KOPT-K1 (cell line): ENCODE data around the gene AGAP2.
"Not testable (repeated sequence)": the region's sequence is repeated elsewhere in the genome, so short reads cannot be mapped to it uniquely, and the experiment has no call there.

Experiments
- H3K27ac ChIP-seq: fragments of 200-600 bp; sonication (generic); 2 replicates; pipeline ENCODE4 v1.5.1; 2016; ENCODE audit warnings: antibody characterized with exemption, mild to moderate bottlenecking, low read depth, low read length; ENCODE audit not compliant: poor library complexity, severe bottlenecking
- H3K36me3 ChIP-seq: fragments of 200-600 bp; sonication (generic); 2 replicates; pipeline ENCODE4 v1.5.1; 2017; ENCODE audit warnings: antibody characterized with exemption, mild to moderate bottlenecking, low read length, moderate library complexity; ENCODE audit not compliant: insufficient read depth
- H3K9me3 ChIP-seq: fragments of 200-600 bp; sonication (generic); 2 replicates; pipeline ENCODE4 v1.5.1; 2017; ENCODE audit warnings: antibody characterized with exemption, low read length, mild to moderate bottlenecking; ENCODE audit not compliant: insufficient read depth, poor library complexity, severe bottlenecking

AGAP2 gene

DNA sequence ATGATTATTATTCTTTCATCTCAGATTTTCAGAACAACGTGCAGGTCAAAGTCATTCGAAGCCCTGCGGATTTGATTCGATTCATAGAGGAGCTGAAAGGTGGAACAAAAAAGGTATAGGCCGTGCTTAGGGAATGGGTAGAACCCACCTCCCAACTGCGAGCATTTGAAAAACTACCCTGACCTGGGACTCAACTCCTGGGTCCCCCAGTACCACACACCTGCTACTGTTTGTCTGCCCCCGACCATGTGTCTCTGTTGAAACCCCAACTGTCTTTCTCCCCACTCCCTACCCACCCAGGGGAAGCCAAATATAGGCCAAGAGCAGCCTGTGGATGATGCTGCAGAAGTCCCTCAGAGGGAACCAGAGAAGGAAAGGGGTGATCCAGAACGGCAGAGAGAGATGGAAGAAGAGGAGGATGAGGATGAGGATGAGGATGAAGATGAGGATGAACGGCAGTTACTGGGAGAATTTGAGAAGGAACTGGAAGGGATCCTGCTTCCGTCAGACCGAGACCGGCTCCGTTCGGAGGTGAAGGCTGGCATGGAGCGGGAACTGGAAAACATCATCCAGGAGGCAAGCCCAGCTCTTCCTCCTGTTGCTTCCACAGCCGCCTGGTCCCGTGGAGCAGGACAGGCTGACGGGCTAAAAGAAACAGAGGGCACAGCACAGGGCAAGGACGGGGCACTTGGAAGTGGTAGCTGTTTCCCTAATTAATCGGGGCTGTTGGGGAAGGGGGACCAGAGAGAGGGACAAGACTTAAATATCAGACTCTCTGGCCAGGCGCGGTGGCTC lies 20.5 kb downstream of the AGAP2 start:
- Histone ChIP-seq H3K9me3 (no peaks in the 10 kb centered on the region), H3K36me3 (peaks cover 92% of the 10 kb centered on the region), H3K27ac (no peak overlapping the region)

DNA sequence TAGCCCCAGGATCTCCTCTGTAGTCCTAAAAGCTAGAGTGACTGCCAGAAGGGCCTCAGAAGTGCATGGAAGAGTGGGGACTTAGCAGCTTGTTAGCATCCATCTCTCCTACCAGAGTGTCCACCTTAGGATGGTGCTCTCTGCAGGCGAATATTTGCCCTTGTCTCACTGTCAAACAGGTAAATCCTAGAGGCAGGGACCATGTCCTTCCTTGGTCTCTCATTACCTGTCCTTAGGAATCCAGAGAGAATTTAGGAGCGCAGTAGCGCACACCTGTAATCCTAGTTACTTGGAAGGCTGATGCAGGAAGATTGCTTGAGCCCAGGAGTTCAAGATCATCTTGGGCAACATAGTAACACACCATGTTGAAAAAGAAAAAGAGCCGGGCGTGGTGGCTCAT lies 21.4 kb downstream of the AGAP2 start:
- no peak overlapping the region for H3K27ac ChIP-seq
- peaks cover under 1% of the 10 kb centered on the region for H3K9me3 ChIP-seq
- H3K36me3 ChIP-seq = peaks cover 94% of the 10 kb centered on the region

DNA sequence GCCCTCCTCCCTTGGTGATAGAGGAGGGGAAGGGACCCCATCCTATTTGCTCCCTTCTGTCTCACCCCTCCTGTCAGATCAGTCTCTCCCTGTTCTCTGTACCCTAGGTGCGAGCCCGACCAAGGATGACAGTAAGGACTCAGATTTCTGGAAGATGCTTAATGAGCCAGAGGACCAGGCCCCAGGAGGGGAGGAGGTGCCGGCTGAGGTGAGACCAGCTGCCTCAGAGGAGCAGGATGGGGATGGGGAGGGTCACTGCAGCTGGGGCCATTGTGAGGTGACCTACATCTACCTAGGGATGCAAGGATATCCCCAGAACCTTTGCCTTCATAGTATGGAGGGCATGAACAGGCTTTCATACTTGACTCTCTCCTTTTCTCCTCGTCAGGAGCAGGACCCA lies 22.2 kb downstream of the AGAP2 start:
- H3K36me3 ChIP-seq = peaks cover 94% of the 10 kb centered on the region
- no peak overlapping the region for H3K27ac ChIP-seq
- H3K9me3 ChIP-seq = peaks cover 7% of the 10 kb centered on the region

DNA sequence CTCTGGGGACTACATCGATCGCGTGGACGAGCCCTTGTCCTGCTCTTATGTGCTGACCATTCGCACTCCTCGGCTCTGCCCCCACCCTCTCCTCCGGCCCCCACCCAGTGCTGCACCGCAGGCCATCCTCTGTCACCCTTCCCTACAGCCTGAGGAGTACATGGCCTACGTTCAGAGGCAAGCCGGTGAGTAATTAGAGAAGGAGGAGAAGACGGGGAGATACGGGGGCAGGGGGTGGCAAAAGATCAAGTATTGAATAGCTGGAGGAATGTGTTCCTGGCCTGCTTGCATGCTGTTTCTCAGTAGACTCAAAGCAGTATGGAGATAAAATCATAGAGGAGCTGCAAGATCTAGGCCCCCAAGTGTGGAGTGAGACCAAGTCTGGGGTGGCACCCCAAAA lies 22.8 kb downstream of the AGAP2 start:
- peaks cover 89% of the 10 kb centered on the region for H3K36me3 ChIP-seq
- H3K27ac ChIP-seq = no peak overlapping the region
- H3K9me3 ChIP-seq = peaks cover 7% of the 10 kb centered on the region

DNA sequence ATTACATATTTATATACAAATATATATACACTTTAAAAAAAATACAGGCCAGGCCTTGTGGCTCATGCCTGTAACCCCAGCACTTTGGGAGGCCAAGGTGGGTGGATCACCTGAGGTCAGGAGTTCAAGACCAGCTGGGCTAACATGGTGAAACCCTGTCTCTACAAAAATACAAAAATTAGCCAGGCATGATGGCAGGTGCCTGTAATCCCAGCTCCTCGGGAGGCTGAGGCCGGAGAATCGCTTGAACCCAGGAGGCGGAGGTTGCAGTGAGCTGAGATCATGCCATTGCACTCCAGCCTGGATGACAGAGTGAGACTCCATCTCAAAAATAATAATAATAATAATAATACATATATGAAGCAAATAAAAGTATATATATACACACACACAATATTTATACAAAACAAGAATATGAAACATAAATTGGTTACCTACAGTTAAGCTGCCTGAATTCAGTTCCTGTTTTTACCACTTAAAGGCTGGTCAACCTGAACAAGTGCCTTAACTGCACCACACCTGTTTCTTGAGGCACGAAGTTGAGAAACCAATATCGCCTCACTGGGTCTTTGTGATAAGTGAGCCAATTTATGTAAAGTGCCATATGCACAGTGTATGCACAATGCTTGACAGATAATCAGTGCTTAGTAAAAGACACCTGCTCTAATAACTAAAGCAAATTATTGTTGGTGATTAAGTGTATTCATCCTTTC lies 23.4 kb downstream of the AGAP2 start:
- not testable (repeated sequence) for H3K27ac ChIP-seq, H3K9me3 ChIP-seq

DNA sequence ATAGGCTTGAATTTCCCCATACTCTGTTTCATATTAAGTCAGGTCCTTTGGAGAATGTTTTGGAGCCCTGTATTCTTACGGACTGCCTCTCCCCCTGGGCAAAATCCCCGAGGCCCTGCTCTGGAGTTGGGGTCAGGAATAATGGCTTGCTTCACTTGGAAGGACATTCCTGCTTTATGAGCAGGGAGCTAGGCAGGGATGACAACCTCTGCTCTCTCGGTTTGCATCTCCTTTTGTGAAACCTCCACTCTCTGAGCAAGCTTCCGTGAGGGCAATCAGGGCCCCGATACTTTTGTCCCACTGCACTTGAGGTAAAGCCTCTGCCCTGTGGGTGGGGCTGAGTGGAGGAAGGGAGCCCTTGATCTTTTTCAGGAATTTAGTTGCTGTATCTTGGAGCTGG lies 25.3 kb downstream of the AGAP2 start:
- H3K27ac ChIP-seq = no peak overlapping the region
- peaks cover 71% of the 10 kb centered on the region for H3K36me3 ChIP-seq
- H3K9me3 ChIP-seq = peaks cover 7% of the 10 kb centered on the region

More for the DNA sequence above, 23.4 kb downstream of the AGAP2 start:
- H3K36me3 ChIP-seq = peaks cover 88% of the 10 kb centered on the region

DNA sequence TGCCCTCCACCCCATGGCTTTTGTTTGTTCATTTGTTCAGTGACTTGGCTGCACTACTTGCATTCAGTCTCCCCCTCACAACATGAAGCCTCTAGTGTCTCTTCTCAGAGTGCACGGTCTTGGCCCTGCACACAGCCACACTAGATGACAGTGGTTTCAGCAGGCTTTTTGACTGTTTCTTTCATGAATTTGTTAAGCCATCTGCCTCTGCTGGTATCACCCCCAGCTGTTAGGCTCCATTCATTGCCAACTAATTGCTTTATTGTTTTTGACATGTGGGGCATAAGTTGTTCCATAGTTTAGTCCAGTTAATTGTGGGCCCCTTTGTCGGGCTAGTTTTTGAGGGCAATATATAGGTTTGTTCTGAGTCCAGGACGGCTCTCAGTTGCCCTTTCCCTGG lies 25.8 kb downstream of the AGAP2 start:
- Histone ChIP-seq H3K36me3 (peaks cover 67% of the 10 kb centered on the region), H3K9me3 (peaks cover 7% of the 10 kb centered on the region), H3K27ac (no peak overlapping the region)

DNA sequence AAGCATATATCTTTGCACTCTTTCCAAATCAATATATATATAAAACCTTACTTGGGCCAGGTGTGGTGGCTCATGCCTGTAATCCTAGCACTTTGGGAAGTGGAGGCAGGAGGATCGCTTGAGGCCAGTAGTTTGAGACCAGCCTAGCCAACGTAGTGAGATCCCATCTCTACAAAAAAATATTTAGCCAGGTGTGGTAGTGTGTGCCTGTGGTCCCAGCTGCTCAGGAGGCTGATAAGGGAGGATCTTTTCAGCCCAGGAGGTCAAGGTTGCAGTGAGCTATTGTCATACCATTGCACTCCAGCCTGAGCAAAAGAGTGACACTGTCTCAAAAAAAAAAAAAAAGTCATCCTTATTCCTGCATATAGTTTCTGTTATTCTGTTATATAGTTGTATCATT lies 30.2 kb downstream of the AGAP2 start:
- peaks cover 19% of the 10 kb centered on the region for H3K9me3 ChIP-seq
- H3K27ac ChIP-seq = no peak overlapping the region
- peaks cover 68% of the 10 kb centered on the region for H3K36me3 ChIP-seq

DNA sequence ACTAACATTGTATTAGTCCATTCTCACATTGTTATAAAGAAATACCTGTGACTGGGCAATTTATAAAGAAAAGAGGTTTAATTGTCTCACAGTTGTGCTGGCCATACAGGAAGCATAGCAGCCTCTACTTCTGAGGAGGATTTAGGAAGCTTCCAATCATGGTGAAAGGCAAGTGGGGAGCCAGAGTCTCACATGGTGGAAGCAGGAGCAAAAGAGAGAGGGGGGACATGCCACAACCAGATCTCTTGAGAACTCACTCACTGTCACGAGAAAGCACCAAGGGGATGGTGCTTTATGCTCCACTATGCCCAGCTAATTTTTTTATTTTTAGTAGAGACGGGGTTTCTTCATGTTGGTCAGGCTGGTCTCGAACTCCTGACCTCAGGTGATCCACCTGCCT lies 31.3 kb downstream of the AGAP2 start:
- Histone ChIP-seq H3K36me3 (peaks cover 69% of the 10 kb centered on the region), H3K27ac (no peak overlapping the region), H3K9me3 (peaks cover 22% of the 10 kb centered on the region)

DNA sequence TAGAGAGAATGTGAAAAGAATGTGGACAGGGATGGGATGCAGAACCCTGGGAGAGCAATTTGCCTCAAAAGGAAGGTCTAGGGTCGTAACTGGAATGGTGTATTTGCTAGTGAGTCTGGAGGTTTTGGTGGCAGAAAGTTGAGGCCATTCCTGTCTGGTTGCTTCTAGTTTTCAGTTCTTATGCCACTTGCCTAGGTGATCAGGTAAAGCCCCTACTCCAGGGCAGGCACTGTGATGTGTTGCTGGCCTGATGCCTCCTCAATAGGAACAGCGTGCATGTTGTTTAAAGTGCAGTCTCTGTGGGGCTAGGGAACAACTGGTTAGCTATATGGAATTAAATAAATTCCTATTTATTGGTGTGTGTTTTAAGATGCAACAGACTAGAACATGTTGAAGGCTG lies 38.2 kb downstream of the AGAP2 start:
- Histone ChIP-seq H3K27ac (no peak overlapping the region), H3K36me3 (peaks cover 72% of the 10 kb centered on the region), H3K9me3 (peaks cover 15% of the 10 kb centered on the region)

DNA sequence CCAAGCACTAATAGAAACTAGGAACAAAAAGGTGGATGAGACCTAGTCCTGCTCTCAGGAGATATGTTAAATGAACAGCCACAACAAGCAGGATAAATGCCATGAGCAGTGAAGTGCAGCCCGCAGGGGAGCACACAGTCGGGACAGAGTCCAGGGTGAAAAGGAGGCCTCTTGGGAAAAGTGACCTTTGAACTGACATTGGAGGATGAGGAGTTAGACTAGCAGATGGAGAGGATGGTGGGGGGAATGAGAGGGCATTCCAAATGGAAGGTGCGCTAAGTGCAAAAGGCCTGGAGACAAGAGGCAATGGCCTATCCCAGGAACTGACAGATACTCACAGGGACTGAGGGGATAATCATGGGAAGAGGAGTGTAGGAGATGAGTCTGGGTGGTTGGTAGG lies 40.1 kb downstream of the AGAP2 start:
- H3K36me3 ChIP-seq = peaks cover 54% of the 10 kb centered on the region

DNA sequence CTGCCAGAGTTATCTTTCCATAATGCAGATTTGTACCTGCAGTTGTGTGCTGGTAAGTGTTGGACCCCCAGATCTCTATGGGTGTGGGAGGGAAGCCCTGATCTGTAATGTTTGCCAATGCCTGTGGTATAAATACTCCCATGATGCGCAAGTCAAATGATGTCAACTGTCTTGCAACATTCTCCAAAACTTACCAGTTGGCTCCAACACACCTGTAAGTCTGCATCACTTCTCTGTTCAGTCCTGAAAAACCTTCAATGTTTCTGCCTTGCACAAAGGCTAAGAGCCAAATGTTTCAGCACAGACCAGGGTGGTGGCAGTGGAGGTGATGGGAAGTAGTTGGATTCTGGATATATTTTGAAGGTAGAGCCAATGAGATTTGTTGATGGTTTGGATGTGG lies 41.5 kb downstream of the AGAP2 start:
- peaks cover 41% of the 10 kb centered on the region for H3K36me3 ChIP-seq
- no peaks in the 10 kb centered on the region for H3K9me3 ChIP-seq
- H3K27ac ChIP-seq = no peak overlapping the region

More for the DNA sequence above, 40.1 kb downstream of the AGAP2 start:
- Histone ChIP-seq H3K27ac (no peak overlapping the region), H3K9me3 (peaks cover 4% of the 10 kb centered on the region)

DNA sequence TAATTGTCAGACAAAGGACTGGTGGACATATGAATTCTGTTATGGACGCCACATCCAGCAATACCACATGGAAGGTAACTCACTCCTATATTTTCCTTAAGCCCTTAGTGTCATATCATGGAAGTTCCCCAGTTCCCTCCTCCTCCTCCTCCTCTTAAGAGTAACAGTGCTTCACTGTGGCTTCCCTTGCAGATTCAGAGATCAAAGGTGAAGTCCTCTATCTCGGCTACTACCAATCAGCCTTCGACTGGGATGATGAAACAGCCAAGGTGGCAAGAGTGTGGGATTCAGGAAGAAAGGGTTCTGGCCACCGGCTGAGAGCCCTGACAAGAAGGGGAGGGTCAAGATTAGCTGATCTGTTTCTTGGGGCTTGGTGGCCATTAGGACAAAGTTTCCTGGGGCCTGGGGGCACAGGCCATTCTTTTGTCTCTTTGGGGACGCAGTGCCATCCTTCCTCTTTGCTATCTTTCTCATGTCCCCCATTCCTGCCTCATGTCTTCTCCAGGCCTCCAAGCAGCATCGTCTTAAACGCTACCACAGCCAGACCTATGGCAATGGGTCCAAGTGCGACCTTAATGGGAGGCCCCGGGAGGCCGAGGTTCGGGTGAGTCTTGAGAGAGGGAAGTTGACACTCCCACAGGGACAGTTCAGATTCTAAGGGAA lies 42.6 kb downstream of the AGAP2 start:
- no peaks in the 10 kb centered on the region for H3K9me3 ChIP-seq
- H3K27ac ChIP-seq = no peak overlapping the region

DNA sequence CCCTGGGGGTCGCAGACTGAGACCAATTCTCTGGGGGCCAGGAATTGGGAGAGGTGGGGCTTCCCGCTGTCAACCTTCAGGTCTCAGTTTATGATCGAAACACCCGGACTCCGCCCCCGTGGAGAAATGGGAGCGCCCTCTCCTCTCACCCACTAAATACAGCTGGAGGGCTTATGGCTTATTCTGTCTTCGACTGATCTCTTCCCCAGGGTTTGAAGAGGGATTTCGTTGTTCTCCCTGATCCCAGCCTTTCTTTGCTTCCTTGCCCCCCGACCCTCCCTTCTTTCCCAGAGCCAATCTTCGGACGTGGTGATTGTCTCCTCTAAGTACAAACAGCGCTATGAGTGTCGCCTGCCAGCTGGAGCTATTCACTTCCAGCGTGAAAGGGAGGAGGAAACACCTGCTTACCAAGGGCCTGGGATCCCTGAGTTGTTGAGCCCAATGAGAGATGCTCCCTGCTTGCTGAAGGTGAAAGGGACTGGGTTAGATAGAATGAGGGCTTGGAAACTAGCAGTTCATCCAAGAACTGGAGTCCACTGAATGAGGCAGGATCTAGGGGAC lies 44.0 kb downstream of the AGAP2 start:
- Histone ChIP-seq H3K36me3 (peaks cover 39% of the 10 kb centered on the region), H3K27ac (peak overlapping the region; percentile 69), H3K9me3 (no peaks in the 10 kb centered on the region)

More for the DNA sequence above, 42.6 kb downstream of the AGAP2 start:
- H3K36me3 ChIP-seq = peaks cover 39% of the 10 kb centered on the region
